SU-DHL-6 (cell line): Measurements from ENCODE around the gene VWA8.
"Not testable (repeated sequence)": the region's sequence is repeated elsewhere in the genome, so short reads cannot be mapped to it uniquely, and the experiment has no call there.

Source experiments
- H2AFZ ChIP-seq: fragments of 200-600 bp; sonication (generic); 2 replicates; pipeline ENCODE4 v1.6.1; 2014; ENCODE audit warnings: low read depth, mild to moderate bottlenecking, moderate library complexity, mixed read lengths, antibody characterized with exemption, low read length; ENCODE audit not compliant: severe bottlenecking
- H3F3A ChIP-seq: fragments of 200-600 bp; shearing (Covaris generic); 2 replicates; pipeline ENCODE4 v1.6.0; 2016; ENCODE audit warnings: antibody characterized with exemption, mild to moderate bottlenecking; ENCODE audit not compliant: insufficient read depth
- H3K27ac ChIP-seq: fragments of 200-600 bp; sonication (generic); 2 replicates; pipeline ENCODE4 v1.5.1; 2016; ENCODE audit warnings: low read depth, mild to moderate bottlenecking, low read length, moderate library complexity, mixed read lengths
- H3K27me3 ChIP-seq: fragments of 200-600 bp; sonication (generic), shearing (Covaris generic); 2 replicates; pipeline ENCODE4 v1.6.0; 2014; ENCODE audit warnings: mild to moderate bottlenecking, low read length
- H3K36me3 ChIP-seq: fragments of 200-600 bp; sonication (generic); 2 replicates; pipeline ENCODE4 v1.6.1; 2014; ENCODE audit warnings: mild to moderate bottlenecking, low read length, mixed read lengths
- H3K4me2 ChIP-seq: fragments of 300-600, 200-600 bp; shearing (Covaris generic), sonication (generic); 2 replicates; pipeline ENCODE4 v1.6.0; 2014; ENCODE audit warnings: low read length, low read depth, mild to moderate bottlenecking; ENCODE audit not compliant: poor library complexity, severe bottlenecking
- H3K4me3 ChIP-seq: fragments of 200-600 bp; sonication (generic); 2 replicates; pipeline ENCODE4 v1.5.1; 2014; ENCODE audit warnings: antibody characterized with exemption, low read length, mild to moderate bottlenecking, mixed read lengths; ENCODE audit not compliant: insufficient read depth, poor library complexity, severe bottlenecking
- H3K79me2 ChIP-seq: fragments of 200-600 bp; sonication (generic); 2 replicates; pipeline ENCODE4 v1.6.1; 2014; ENCODE audit warnings: mild to moderate bottlenecking, low read length, moderate library complexity; ENCODE audit not compliant: insufficient read depth
- H3K9ac ChIP-seq: fragments of 200-600 bp; sonication (generic); 2 replicates; pipeline ENCODE4 v1.7.0; 2014; ENCODE audit warnings: mild to moderate bottlenecking, low read length
- H3K9me2 ChIP-seq: fragments of 200-600 bp; sonication (generic); replicated peaks from 2 replicates; pipeline ENCODE4 v1.6.1; 2014; ENCODE audit warnings: low read length; ENCODE audit not compliant: insufficient read depth
- H3K9me3 ChIP-seq: fragments of 200-600 bp; sonication (generic); 2 replicates; pipeline ENCODE4 v1.6.1; 2014; ENCODE audit warnings: low read length, mixed read lengths; ENCODE audit not compliant: insufficient read depth
- H4K20me1 ChIP-seq: fragments of 200-600 bp; sonication (generic); 2 replicates; pipeline ENCODE4 v1.6.1; 2014; ENCODE audit warnings: low read depth, mild to moderate bottlenecking, antibody characterized with exemption, low read length, moderate library complexity, mixed read lengths
- CTCF ChIP-seq: fragments of 200-600 bp; sonication (generic); IDR thresholded peaks from one replicate; pipeline ENCODE4 v1.5.1; 2017; ENCODE audit warnings: antibody characterized with exemption, mild to moderate bottlenecking, low read length, moderate library complexity; ENCODE audit not compliant: insufficient read depth, poor library complexity, severe bottlenecking
- EZH2phosphoT487 ChIP-seq: fragments of 200-600 bp; sonication (generic), shearing (Covaris generic); conservative IDR thresholded peaks from 2 replicates; pipeline ENCODE4 v1.6.1; 2018; ENCODE audit warnings: mild to moderate bottlenecking, antibody characterized with exemption, low read length, moderate library complexity, mixed read lengths

The VWA8 gene

GRCh38 chr13:41952749-41953148, 8.2 kb downstream of the VWA8 start:
- H3K36me3 ChIP-seq: no peaks in the 10 kb centered on the region
- no peak overlapping the region for H3K4me2 ChIP-seq
- no peaks in the 10 kb centered on the region for H3K9me3 ChIP-seq
- no peaks in the 10 kb centered on the region for H3F3A ChIP-seq
- H3K9ac ChIP-seq: no peak overlapping the region
- no peak for TF ChIP-seq EZH2phosphoT487
- no peak for TF ChIP-seq CTCF
- no peaks in the 10 kb centered on the region for H3K9me2 ChIP-seq
- H3K27me3 ChIP-seq: no peaks in the 10 kb centered on the region
- 0 out of 2 replicates have a peak, but pooled peaks cover 2% of the 10 kb centered on the region for H3K79me2 ChIP-seq
- no peak overlapping the region for H2AFZ ChIP-seq
- H3K4me3 ChIP-seq: no peak overlapping the region
- no peak overlapping the region for H3K27ac ChIP-seq
- no peaks in the 10 kb centered on the region for H4K20me1 ChIP-seq

GRCh38 chr13:41949104-41949503, 11.8 kb downstream of the VWA8 start:
- not testable (repeated sequence) for H3K9me2 ChIP-seq, H3K9me3 ChIP-seq, H3K27ac ChIP-seq, H4K20me1 ChIP-seq, H3K9ac ChIP-seq, H3K27me3 ChIP-seq, H3F3A ChIP-seq, H3K36me3 ChIP-seq, H2AFZ ChIP-seq, H3K79me2 ChIP-seq, H3K4me2 ChIP-seq, H3K4me3 ChIP-seq

GRCh38 chr13:41945926-41946325, 15.0 kb downstream of the VWA8 start:
- TF ChIP-seq CTCF (no peak), EZH2phosphoT487 (no peak)
- no peak overlapping the region for H3K4me3 ChIP-seq
- H3F3A ChIP-seq: no peaks in the 10 kb centered on the region
- no peak overlapping the region for H2AFZ ChIP-seq
- no peaks in the 10 kb centered on the region for H3K9me3 ChIP-seq
- H4K20me1 ChIP-seq: no peaks in the 10 kb centered on the region
- no peaks in the 10 kb centered on the region for H3K27me3 ChIP-seq
- H3K9ac ChIP-seq: no peak overlapping the region
- H3K4me2 ChIP-seq: no peak overlapping the region
- no peaks in the 10 kb centered on the region for H3K36me3 ChIP-seq
- H3K27ac ChIP-seq: no peak overlapping the region
- H3K79me2 ChIP-seq: no peaks in the 10 kb centered on the region
- H3K9me2 ChIP-seq: no peaks in the 10 kb centered on the region

- Histone ChIP-seq H3K4me2 (no peak overlapping the region), H3K27me3 (no peaks in the 10 kb centered on the region), H3K79me2 (no peaks in the 10 kb centered on the region), H3K4me3 (no peak overlapping the region), H3K27ac (no peak overlapping the region), H3K9me2 (no peaks in the 10 kb centered on the region), H4K20me1 (no peaks in the 10 kb centered on the region), H3K9ac (no peak overlapping the region), H3F3A (no peaks in the 10 kb centered on the region), H3K9me3 (no peaks in the 10 kb centered on the region), H2AFZ (no peak overlapping the region), H3K36me3 (no peaks in the 10 kb centered on the region)
- no peak for TF ChIP-seq CTCF
- TF ChIP-seq EZH2phosphoT487: no peak
Measured at GRCh38 chr13:41944635-41945397, 16.1 kb downstream of the VWA8 start.
